Measurements from ENCODE around the gene MMUT. TPM values are rescaled to one million over a fixed set of nuclear protein-coding genes. Genes with fewer than 3 reads are reported as not detected.

Gene MMUT
- total RNA-seq (2014; rRNA removed; shearing (Covaris generic); ENCODE audit: low replicate concordance): 10.6 and 14.8 TPM in 2 replicates

- no peaks in the 10 kb centered on the region for H3K9me2 ChIP-seq (replicated peaks; ENCODE audit: insufficient read depth, low read length)
- H2AFZ ChIP-seq (ENCODE audit: low read length): peak within 1 kb of the TSS; percentile 87
- no peaks in the 10 kb centered on the region for H3K9me3 ChIP-seq (ENCODE audit: low read length)
- peak; percentile 98 for DNase-seq
- H3K4me1 ChIP-seq (ENCODE audit: low read length): peaks cover 47% of the 10 kb centered on the region
- H3K9ac ChIP-seq (ENCODE audit: low read length): peak within 1 kb of the TSS; percentile 89
- H4K20me1 ChIP-seq (ENCODE audit: insufficient read depth, low read depth, low read length): no peaks in the 10 kb centered on the region
- H3K79me2 ChIP-seq (ENCODE audit: low read length): peaks cover 95% of the 10 kb centered on the region
- peak within 1 kb of the TSS; percentile 94 for H3K4me3 ChIP-seq (ENCODE audit: low read length)
- H3K27ac ChIP-seq (ENCODE audit: low read length): peak within 1 kb of the TSS; percentile 61
- peak within 1 kb of the TSS; percentile 99 for H3K4me2 ChIP-seq (ENCODE audit: low read depth, low read length, poor library complexity, severe bottlenecking)
- no peaks in the 10 kb centered on the region for H3K27me3 ChIP-seq (ENCODE audit: low read length)
- H3K36me3 ChIP-seq (ENCODE audit: insufficient read depth, low read length): peaks cover 12% of the 10 kb centered on the region; the same call in 1 of the 2 replicates
Measured at GRCh38 chr6:49462927-49463611, at the start of gene MMUT, which contains the start of gene CENPQ. Gene MMUT, minus strand, starts transcription at chr6:49463253. Its CDS starts 3,787 bp downstream, at chr6:49459466. Gene CENPQ, plus strand, starts transcription at chr6:49463370. Its CDS starts 6,807 bp downstream, at chr6:49470177.

- Histone ChIP-seq H3K36me3 (ENCODE audit: insufficient read depth, low read length) (no peaks in the 10 kb centered on the region), H3K4me3 (ENCODE audit: low read length) (no peak overlapping the region), H3K79me2 (ENCODE audit: low read length) (no peaks in the 10 kb centered on the region), H3K4me2 (ENCODE audit: low read depth, low read length, poor library complexity, severe bottlenecking) (no peak overlapping the region), H3K27ac (ENCODE audit: low read length) (no peak overlapping the region), H3K9me3 (ENCODE audit: low read length) (no peaks in the 10 kb centered on the region), H2AFZ (ENCODE audit: low read length) (no peak overlapping the region), H3K9ac (ENCODE audit: low read length) (no peak overlapping the region), H4K20me1 (ENCODE audit: insufficient read depth, low read depth, low read length) (no peaks in the 10 kb centered on the region), H3K9me2 (replicated peaks; ENCODE audit: insufficient read depth, low read length) (no peaks in the 10 kb centered on the region), H3K27me3 (ENCODE audit: low read length) (0 out of 2 replicates have a peak, but pooled peaks cover 2% of the 10 kb centered on the region), H3K4me1 (ENCODE audit: low read length) (no peaks in the 10 kb centered on the region)
- DNase-seq: no peak
Measured at GRCh38 chr6:49509342-49509741, 46.3 kb upstream of the MMUT start.

- Histone ChIP-seq H3K9me2 (replicated peaks; ENCODE audit: insufficient read depth, low read length) (no peaks in the 10 kb centered on the region), H3K9ac (ENCODE audit: low read length) (no peak overlapping the region), H3K27ac (ENCODE audit: low read length) (no peak overlapping the region), H3K4me2 (ENCODE audit: low read depth, low read length, poor library complexity, severe bottlenecking) (no peak overlapping the region), H4K20me1 (ENCODE audit: insufficient read depth, low read depth, low read length) (no peaks in the 10 kb centered on the region), H3K27me3 (ENCODE audit: low read length) (0 out of 2 replicates have a peak, but pooled peaks cover 2% of the 10 kb centered on the region), H3K4me1 (ENCODE audit: low read length) (no peaks in the 10 kb centered on the region), H2AFZ (ENCODE audit: low read length) (no peak overlapping the region), H3K4me3 (ENCODE audit: low read length) (no peak overlapping the region), H3K36me3 (ENCODE audit: insufficient read depth, low read length) (no peaks in the 10 kb centered on the region), H3K79me2 (ENCODE audit: low read length) (no peaks in the 10 kb centered on the region), H3K9me3 (ENCODE audit: low read length) (no peaks in the 10 kb centered on the region)
- DNase-seq: no peak
Measured at GRCh38 chr6:49506569-49507111, 43.6 kb upstream of the MMUT start.

- H3K9me3 ChIP-seq (ENCODE audit: low read length): no peaks in the 10 kb centered on the region
- no peaks in the 10 kb centered on the region for H3K36me3 ChIP-seq (ENCODE audit: insufficient read depth, low read length)
- H3K4me2 ChIP-seq (ENCODE audit: low read depth, low read length, poor library complexity, severe bottlenecking): no peak overlapping the region
- no peaks in the 10 kb centered on the region for H3K27me3 ChIP-seq (ENCODE audit: low read length)
- no peaks in the 10 kb centered on the region for H3K9me2 ChIP-seq (replicated peaks; ENCODE audit: insufficient read depth, low read length)
- no peaks in the 10 kb centered on the region for H4K20me1 ChIP-seq (ENCODE audit: insufficient read depth, low read depth, low read length)
- no peak overlapping the region for H3K9ac ChIP-seq (ENCODE audit: low read length)
- H3K4me1 ChIP-seq (ENCODE audit: low read length): no peaks in the 10 kb centered on the region
- no peak overlapping the region for H2AFZ ChIP-seq (ENCODE audit: low read length)
- H3K4me3 ChIP-seq (ENCODE audit: low read length): no peak overlapping the region
- no peak overlapping the region for H3K27ac ChIP-seq (ENCODE audit: low read length)
- no peaks in the 10 kb centered on the region for H3K79me2 ChIP-seq (ENCODE audit: low read length)
- DNase-seq: no peak
Measured at GRCh38 chr6:49504666-49505065, 41.6 kb upstream of the MMUT start.

- Histone ChIP-seq H3K4me1 (ENCODE audit: low read length) (no peaks in the 10 kb centered on the region), H3K9me2 (replicated peaks; ENCODE audit: insufficient read depth, low read length) (no peaks in the 10 kb centered on the region), H3K79me2 (ENCODE audit: low read length) (no peaks in the 10 kb centered on the region), H3K4me2 (ENCODE audit: low read depth, low read length, poor library complexity, severe bottlenecking) (no peak within 1 kb of the TSS), H3K27me3 (ENCODE audit: low read length) (no peaks in the 10 kb centered on the region), H4K20me1 (ENCODE audit: insufficient read depth, low read depth, low read length) (no peaks in the 10 kb centered on the region), H3K9ac (ENCODE audit: low read length) (no peak within 1 kb of the TSS), H3K9me3 (ENCODE audit: low read length) (no peaks in the 10 kb centered on the region), H2AFZ (ENCODE audit: low read length) (no peak within 1 kb of the TSS), H3K36me3 (ENCODE audit: insufficient read depth, low read length) (no peaks in the 10 kb centered on the region), H3K27ac (ENCODE audit: low read length) (no peak within 1 kb of the TSS), H3K4me3 (ENCODE audit: low read length) (no peak within 1 kb of the TSS)
- DNase-seq: no peak
Measured at GRCh38 chr6:49499623-49500022, 36.6 kb upstream of the MMUT start, which contains the start of gene GLYATL3. Gene GLYATL3, plus strand, starts transcription at chr6:49499923. Its CDS starts 12,068 bp downstream, at chr6:49511991.

GRCh38 chr6:49499126-49499525, 36.1 kb upstream of the MMUT start:
- Histone ChIP-seq H3K27ac (ENCODE audit: low read length) (no peak overlapping the region), H3K4me2 (ENCODE audit: low read depth, low read length, poor library complexity, severe bottlenecking) (no peak overlapping the region), H3K79me2 (ENCODE audit: low read length) (no peaks in the 10 kb centered on the region), H3K9me2 (replicated peaks; ENCODE audit: insufficient read depth, low read length) (no peaks in the 10 kb centered on the region), H3K27me3 (ENCODE audit: low read length) (no peaks in the 10 kb centered on the region), H3K4me3 (ENCODE audit: low read length) (no peak overlapping the region), H3K9ac (ENCODE audit: low read length) (no peak overlapping the region), H3K36me3 (ENCODE audit: insufficient read depth, low read length) (no peaks in the 10 kb centered on the region), H3K9me3 (ENCODE audit: low read length) (no peaks in the 10 kb centered on the region), H4K20me1 (ENCODE audit: insufficient read depth, low read depth, low read length) (no peaks in the 10 kb centered on the region), H2AFZ (ENCODE audit: low read length) (no peak overlapping the region), H3K4me1 (ENCODE audit: low read length) (no peaks in the 10 kb centered on the region)
- no peak for DNase-seq

- no peaks in the 10 kb centered on the region for H3K9me2 ChIP-seq (replicated peaks; ENCODE audit: insufficient read depth, low read length)
- no peak overlapping the region for H2AFZ ChIP-seq (ENCODE audit: low read length)
- no peaks in the 10 kb centered on the region for H3K27me3 ChIP-seq (ENCODE audit: low read length)
- no peaks in the 10 kb centered on the region for H3K9me3 ChIP-seq (ENCODE audit: low read length)
- H3K4me2 ChIP-seq (ENCODE audit: low read depth, low read length, poor library complexity, severe bottlenecking): no peak overlapping the region
- H3K4me3 ChIP-seq (ENCODE audit: low read length): no peak overlapping the region
- no peaks in the 10 kb centered on the region for H3K4me1 ChIP-seq (ENCODE audit: low read length)
- H3K79me2 ChIP-seq (ENCODE audit: low read length): no peaks in the 10 kb centered on the region
- no peaks in the 10 kb centered on the region for H4K20me1 ChIP-seq (ENCODE audit: insufficient read depth, low read depth, low read length)
- no peak for DNase-seq
- H3K27ac ChIP-seq (ENCODE audit: low read length): no peak overlapping the region
- H3K9ac ChIP-seq (ENCODE audit: low read length): no peak overlapping the region
- H3K36me3 ChIP-seq (ENCODE audit: insufficient read depth, low read length): peaks cover 11% of the 10 kb centered on the region; the same call in 1 of the 2 replicates
Measured at GRCh38 chr6:49497304-49497703, 34.3 kb upstream of the MMUT start.

- H3K36me3 ChIP-seq (ENCODE audit: insufficient read depth, low read length): peaks cover 40% of the 10 kb centered on the region
- H3K4me2 ChIP-seq (ENCODE audit: low read depth, low read length, poor library complexity, severe bottlenecking): no peak overlapping the region
Measured at GRCh38 chr6:49490633-49491032, 27.6 kb upstream of the MMUT start.

More at GRCh38 chr6:49490633-49491032, 27.6 kb upstream of the MMUT start:
- Histone ChIP-seq H3K9me3 (ENCODE audit: low read length) (no peaks in the 10 kb centered on the region), H3K9ac (ENCODE audit: low read length) (no peak overlapping the region), H3K79me2 (ENCODE audit: low read length) (no peaks in the 10 kb centered on the region), H3K9me2 (replicated peaks; ENCODE audit: insufficient read depth, low read length) (no peaks in the 10 kb centered on the region), H3K27me3 (ENCODE audit: low read length) (no peaks in the 10 kb centered on the region), H4K20me1 (ENCODE audit: insufficient read depth, low read depth, low read length) (no peaks in the 10 kb centered on the region), H3K27ac (ENCODE audit: low read length) (no peak overlapping the region), H3K4me1 (ENCODE audit: low read length) (no peaks in the 10 kb centered on the region), H3K4me3 (ENCODE audit: low read length) (no peak overlapping the region), H2AFZ (ENCODE audit: low read length) (no peak overlapping the region)
- DNase-seq: no peak
